Activated CD8-positive, alpha-beta memory T cell treated with anti-CD3 and anti-CD28 coated beads, Interleukin-2, amount 50 U/mL, for 24 hours (primary cell): ENCODE results near the gene NEXMIF.
"Not testable (repeated sequence)": the region's sequence is repeated elsewhere in the genome, so short reads cannot be mapped to it uniquely, and the experiment has no call there.

Experiments
- DNase-seq: peaks from one replicate; pipeline ENCODE4 v3.0.0-alpha.2; 2020; ENCODE audit errors: extremely low read depth

Gene NEXMIF

DNA sequence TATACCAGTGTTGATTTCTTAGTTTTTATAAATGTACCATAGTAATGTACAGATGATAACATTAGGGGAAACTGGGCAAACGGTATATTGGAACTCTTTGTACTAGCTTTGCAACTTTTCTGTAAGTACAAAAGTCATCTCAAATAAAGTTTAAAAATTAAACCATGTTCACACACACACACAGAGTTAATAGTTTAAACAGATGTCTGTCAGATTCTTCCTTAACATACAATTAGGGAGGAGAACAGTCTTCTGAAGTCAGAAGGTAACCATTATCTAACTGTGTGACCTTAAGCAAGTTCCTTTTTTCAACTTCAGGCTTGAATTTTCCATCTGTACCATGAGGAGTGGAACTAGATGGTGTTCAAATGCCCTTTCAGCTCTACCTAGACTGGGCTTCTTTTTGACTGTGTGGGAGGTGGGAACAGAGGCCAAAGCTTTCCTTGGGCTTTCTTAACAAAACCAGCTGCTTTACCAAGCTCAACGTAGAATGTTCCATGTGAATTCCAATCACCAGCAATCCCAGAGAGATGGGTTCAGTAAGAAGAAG is 127.8 kb downstream of the NEXMIF start:
- no peak for DNase-seq

DNA sequence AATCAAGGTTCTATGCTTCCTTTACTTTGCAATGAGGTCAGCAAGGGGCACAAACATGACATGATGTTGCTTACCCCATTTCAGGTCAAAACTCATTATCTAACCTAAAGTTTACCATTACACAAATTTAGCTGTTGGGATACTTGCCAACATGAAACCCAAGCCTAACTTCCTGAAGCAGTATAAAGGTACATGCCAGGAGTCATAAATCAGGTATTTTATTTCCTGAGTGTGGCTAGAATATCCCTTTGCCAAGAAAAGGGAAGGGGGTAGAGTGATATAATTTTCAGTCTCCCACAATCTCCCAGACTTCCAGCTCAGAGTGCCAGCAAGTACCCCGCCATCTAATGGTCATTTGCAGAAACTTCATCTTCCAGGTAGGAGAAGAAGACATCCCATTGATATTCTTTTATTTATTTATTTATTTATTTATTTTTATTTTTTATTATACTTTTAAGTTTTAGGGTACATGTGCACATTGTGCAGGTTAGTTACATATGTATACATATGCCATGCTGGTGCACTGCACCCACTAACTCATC is 136.6 kb downstream of the NEXMIF start:
- no peak for DNase-seq

DNA sequence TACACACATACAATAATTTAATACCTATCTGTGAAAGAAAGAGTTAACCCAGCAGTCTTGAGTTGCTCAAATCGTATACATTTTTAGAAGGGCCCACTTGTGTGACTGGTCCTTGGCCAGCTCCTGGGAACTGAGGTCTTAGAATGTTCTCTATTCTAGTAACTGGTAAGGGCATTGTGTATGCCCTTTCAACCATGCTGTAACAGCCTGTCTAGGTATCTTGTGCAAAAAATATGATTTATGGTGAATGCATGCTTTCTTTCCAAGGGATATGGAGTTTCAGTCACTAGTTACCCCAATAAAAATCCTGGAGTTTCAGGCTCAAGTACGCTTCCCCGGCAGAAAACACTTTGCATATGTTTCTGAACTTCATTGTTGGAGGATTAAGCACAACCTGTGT is 140.6 kb downstream of the NEXMIF start:
- no peak for DNase-seq

DNA sequence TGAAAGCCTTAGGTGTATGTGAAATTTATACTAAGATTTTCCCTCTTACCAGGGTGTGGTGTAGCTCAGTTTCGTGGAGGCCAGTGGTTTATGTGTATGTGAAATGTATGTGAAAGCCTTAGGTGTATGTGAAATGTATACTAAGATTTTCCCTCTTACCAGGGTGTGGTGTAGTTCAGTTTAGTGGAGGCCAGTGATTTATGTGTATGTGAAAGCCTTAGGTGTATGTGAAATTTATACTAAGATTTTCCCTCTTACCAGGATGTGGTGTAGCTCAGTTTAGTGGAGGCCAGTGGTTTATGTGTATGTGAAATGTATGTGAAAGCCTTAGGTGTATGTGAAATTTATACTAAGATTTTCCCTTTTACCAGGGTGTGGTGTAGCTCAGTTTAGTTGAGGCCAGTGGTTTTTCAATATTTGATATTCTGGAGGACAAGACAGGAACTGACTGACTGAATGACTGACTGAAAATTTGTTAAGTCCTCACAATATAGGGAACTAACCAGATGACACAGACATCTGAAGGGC is 143.7 kb downstream of the NEXMIF start:
- DNase-seq = no peak

DNA sequence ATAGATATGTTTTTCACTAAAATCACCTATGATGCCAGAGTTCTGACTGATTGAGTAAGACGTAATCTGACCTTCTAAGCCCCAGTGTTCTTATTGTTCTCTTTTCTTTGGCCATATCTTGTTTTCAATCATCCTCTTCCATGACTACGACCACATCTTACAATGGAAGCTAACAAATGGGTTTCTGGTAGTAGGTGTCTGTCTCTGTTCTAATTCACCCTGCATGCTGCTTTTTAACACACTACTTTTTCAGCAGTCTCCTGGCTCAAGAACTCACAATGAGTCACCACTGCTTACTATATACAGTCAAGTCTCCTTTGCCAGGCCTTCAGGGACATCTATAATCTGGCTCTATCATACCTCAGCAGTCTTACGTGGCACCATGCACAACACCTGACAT is 146.1 kb downstream of the NEXMIF start:
- DNase-seq = no peak

DNA sequence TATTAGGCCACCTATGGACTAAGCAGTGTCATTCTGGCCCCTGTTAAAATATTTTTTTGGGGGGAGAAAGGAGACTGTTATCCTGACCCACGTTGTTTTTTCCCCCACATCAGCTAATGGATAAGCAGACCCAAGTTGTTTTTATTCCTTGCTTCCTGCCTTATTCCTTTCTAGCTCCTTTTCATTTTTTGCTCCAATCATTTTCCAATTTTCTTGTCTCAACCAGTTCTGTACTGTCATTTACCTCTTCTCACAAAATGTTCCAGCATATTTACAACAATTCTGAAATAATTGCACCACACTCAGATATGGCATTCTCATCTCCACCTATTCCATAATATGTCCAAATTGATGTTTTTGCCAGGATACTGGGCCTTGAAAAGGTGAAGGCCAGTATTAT is 150.3 kb downstream of the NEXMIF start:
- no peak for DNase-seq

DNA sequence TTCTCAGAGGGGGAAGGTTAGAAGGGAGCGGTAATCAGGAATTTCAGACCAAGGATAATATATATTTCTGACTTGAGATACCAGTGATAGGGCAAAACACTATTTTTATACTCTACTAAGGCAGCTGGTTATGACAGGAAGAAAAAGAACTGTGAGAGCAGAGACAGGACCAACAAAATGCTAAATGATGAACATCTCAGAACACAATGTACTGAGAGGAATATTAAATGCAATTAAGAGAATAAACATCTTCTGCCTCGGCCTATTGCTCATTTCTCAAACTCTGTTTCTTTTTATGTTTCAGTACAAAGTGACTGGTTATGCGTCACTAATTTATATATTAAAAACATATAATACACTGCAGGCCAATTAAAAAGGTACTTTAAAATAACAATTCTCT is 188.8 kb downstream of the NEXMIF start:
- no peak for DNase-seq

DNA sequence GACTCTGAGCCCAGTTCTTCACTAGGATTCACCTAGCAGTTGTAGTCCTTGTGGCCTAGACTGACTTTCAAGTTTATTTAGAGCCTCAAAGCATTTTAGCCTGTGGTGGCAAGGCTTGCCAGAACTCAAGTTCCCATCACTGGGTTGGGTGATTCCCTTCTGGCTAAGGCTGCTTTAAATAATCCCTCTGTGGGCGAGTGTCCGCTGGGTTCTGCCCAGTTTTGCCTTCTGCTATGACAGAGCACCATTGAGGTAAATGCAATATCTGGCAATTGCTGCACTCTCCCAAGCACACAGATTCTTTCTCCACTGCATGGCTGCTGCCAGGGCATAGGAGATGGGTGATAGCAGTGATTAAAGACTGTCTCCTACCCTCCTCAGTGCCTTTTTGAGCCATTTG is 220.0 kb downstream of the NEXMIF start:
- no peak for DNase-seq

DNA sequence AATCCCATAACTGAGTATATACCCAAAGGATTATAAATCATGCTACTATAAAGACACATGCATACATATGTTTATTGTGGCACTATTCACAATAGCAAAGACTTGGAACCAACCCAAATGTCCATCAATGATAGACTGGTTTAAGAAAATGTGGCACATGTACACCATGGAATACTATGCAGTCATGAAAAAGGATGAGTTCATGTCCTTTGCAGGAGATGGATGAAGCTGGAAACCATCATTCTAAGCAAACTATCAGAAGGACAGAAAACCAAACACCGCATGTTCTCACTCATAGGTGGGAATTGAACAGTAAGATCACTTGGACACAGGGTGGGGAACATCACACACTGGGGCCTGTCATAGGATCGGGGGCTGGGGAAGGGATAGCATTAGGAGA is 223.9 kb downstream of the NEXMIF start:
- DNase-seq = not testable (repeated sequence)

DNA sequence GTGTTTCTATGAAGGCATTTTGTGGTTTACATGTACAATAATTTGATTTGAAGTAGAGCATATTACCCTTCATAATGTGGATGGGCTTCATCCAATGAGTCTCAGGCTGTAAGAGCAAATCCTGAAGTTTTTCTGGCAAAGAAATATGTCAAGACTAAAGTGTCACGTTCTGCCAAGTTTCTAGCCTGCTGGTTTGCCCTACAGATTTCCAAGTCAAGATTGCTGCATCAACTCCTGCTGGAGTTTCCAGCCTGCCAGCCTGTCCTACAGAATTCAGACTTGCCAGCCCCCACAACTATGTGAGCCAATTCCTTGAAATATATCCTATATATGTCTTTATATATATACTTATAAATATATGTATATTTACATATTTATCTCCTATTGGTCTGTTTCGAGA is 240.8 kb downstream of the NEXMIF start:
- DNase-seq = no peak
